HUES48 (cell line): ENCODE results near the gene ATP11C.
"Not testable (repeated sequence)": the region's sequence is repeated elsewhere in the genome, so short reads cannot be mapped to it uniquely, and the experiment has no call there.

ENCODE experiments used
- H3K27ac ChIP-seq: one replicate; pipeline ENCODE4 v1.7.0; 2013; ENCODE audit warnings: low read depth, low read length, inconsistent platforms
- H3K27me3 ChIP-seq: 2 replicates; pipeline ENCODE4 v1.6.1; 2013; ENCODE audit warnings: mild to moderate bottlenecking, low read length; ENCODE audit not compliant: control insufficient read depth, insufficient read depth
- H3K36me3 ChIP-seq: 2 replicates; pipeline ENCODE4 v1.6.1; 2013; ENCODE audit warnings: low read length; ENCODE audit not compliant: control insufficient read depth, insufficient read depth
- H3K4me1 ChIP-seq: 2 replicates; pipeline ENCODE4 v1.6.1; 2013; ENCODE audit warnings: mild to moderate bottlenecking, low read length; ENCODE audit not compliant: control insufficient read depth, insufficient read depth
- H3K4me3 ChIP-seq: 2 replicates; pipeline ENCODE4 v1.5.1; 2013; ENCODE audit warnings: mild to moderate bottlenecking, low read depth, low read length
- H3K9ac ChIP-seq: 2 replicates; pipeline ENCODE4 v1.6.1; 2013; ENCODE audit warnings: mild to moderate bottlenecking, low read depth, low read length, moderate library complexity
- H3K9me3 ChIP-seq: 2 replicates; pipeline ENCODE4 v1.6.1; 2013; ENCODE audit warnings: low read length; ENCODE audit not compliant: control insufficient read depth, insufficient read depth

The ATP11C gene

DNA sequence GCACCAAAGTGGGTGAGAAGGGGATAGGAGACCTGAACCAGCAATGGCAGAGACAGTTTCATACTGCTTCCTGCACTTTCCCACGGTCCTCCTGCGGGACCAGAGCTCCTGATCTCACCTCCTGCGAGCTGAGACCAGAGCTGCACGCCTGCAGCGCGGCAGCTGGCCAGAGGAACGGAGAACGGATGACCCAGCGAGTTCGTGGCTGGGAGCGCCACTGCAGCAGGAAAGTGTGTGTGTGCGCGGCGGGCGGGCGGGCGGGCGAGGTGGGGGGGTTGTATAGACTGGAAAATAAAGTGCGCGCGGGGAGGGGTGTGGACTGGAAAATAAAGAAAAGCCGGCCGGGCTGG lies 241.4 kb downstream of the ATP11C start:
- Histone ChIP-seq H3K9ac (no peak overlapping the region), H3K4me3 (peak overlapping the region; percentile 58; the same call in 1 of the 2 replicates), H3K27me3 (peaks cover 23% of the 10 kb centered on the region), H3K36me3 (no peaks in the 10 kb centered on the region), H3K27ac (no peak overlapping the region), H3K4me1 (0 out of 2 replicates have a peak, but pooled peaks cover 5% of the 10 kb centered on the region), H3K9me3 (no peaks in the 10 kb centered on the region)

DNA sequence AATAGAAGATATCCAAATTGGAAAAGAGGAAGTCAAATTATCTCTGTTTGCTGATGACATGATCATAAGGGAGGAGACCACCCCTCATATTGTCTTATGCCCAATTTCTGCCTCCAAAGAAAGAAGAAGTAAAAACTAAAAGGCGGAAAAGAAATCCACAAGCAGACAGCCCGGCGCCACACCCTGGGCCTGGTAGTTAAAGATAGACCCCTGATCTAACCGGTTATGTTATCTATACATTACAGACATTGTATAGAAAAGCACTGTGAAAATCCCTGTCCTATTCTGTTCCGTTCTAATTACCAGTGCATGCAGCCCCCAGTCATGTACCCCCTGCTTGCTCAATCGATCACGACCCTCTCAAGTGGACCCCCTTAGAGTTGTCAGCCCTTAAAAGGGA lies 247.7 kb downstream of the ATP11C start:
- not testable (repeated sequence) for H3K4me3 ChIP-seq, H3K27me3 ChIP-seq, H3K27ac ChIP-seq, H3K9me3 ChIP-seq, H3K36me3 ChIP-seq, H3K9ac ChIP-seq, H3K4me1 ChIP-seq

DNA sequence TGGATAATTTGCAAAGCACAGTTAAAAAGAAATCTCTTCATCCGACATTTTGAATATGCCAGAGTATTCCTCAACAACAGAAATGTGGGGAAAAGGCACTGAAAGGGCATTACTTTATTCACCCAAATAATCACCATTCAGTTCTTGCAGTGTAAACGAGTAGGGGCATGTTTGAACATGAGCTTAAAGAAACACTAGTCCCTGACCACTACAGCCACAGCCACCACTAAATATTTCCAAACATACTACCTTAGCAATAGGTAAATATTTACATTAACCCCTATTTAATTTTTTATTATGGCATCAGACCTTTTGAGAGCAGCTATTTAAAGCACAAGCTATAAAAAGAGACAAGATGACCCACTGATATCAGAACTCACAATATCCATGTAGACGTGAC lies 252.5 kb downstream of the ATP11C start:
- no peak overlapping the region for H3K9ac ChIP-seq
- no peaks in the 10 kb centered on the region for H3K4me1 ChIP-seq
- H3K36me3 ChIP-seq = no peaks in the 10 kb centered on the region
- H3K27ac ChIP-seq = no peak overlapping the region
- H3K4me3 ChIP-seq = no peak overlapping the region
- H3K9me3 ChIP-seq = peaks cover 9% of the 10 kb centered on the region
- no peaks in the 10 kb centered on the region for H3K27me3 ChIP-seq
